Fibroblast of pulmonary artery (primary cell): ENCODE data around the gene NTN3.

Source experiments
- DNase-seq: peaks from one replicate; pipeline ENCODE4 v3.0.0-alpha.2; 2010; ENCODE audit warnings: low read depth
- H3K4me3 ChIP-seq: replicated peaks from 2 replicates; pipeline ENCODE4 v1.5.1; 2011; ENCODE audit warnings: low read depth, mild to moderate bottlenecking, control low read depth, low read length, moderate library complexity
- TF ChIP-seq, protein P1 (sequence below): IDR thresholded peaks from 2 replicates; pipeline ENCODE4 v1.5.1; 2011; ENCODE audit warnings: mild to moderate bottlenecking, control low read depth, low read length, inconsistent platforms; ENCODE audit errors: missing control alignments

Gene NTN3

DNA sequence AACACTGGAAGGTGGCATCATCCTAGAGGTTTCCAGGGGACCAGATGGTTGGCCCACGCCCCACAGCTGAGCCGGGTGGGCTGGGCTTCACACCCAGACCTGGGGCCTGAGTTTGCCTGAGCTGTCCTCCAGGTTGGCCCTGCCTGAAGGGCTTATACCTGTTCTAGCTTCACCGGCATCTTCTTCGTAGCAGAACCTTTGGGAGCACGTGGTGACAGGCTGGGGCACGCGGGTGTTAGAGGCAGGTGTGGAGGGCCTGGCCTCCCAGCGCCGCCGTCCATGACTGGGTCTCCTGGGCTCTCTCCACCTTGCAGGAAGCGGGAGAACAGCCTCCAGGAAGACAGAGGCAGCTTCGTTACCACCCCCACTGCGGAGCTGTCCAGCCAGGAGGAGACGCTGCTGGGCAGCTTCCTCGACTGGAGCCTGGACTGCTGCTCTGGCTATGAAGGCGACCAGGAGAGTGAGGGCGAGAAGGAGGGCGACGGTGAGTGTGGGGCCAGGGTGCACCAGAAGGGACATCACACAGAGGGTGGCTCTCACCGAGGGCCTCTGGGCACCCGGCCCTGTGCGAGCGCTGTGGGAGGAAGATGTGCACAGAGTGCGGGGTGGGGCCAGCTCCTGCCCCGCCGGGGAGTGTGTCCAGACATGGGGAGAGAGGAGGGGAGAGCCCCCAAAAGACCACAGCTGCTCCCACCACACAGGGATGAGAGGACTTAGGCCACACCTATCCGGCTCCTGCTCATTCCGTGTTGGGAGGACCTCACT is 15.8 kb upstream of the NTN3 start:
- TF ChIP-seq, protein P1, sequence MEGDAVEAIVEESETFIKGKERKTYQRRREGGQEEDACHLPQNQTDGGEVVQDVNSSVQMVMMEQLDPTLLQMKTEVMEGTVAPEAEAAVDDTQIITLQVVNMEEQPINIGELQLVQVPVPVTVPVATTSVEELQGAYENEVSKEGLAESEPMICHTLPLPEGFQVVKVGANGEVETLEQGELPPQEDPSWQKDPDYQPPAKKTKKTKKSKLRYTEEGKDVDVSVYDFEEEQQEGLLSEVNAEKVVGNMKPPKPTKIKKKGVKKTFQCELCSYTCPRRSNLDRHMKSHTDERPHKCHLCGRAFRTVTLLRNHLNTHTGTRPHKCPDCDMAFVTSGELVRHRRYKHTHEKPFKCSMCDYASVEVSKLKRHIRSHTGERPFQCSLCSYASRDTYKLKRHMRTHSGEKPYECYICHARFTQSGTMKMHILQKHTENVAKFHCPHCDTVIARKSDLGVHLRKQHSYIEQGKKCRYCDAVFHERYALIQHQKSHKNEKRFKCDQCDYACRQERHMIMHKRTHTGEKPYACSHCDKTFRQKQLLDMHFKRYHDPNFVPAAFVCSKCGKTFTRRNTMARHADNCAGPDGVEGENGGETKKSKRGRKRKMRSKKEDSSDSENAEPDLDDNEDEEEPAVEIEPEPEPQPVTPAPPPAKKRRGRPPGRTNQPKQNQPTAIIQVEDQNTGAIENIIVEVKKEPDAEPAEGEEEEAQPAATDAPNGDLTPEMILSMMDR = no peak
- no peak overlapping the region for H3K4me3 ChIP-seq
- DNase-seq = no peak

DNA sequence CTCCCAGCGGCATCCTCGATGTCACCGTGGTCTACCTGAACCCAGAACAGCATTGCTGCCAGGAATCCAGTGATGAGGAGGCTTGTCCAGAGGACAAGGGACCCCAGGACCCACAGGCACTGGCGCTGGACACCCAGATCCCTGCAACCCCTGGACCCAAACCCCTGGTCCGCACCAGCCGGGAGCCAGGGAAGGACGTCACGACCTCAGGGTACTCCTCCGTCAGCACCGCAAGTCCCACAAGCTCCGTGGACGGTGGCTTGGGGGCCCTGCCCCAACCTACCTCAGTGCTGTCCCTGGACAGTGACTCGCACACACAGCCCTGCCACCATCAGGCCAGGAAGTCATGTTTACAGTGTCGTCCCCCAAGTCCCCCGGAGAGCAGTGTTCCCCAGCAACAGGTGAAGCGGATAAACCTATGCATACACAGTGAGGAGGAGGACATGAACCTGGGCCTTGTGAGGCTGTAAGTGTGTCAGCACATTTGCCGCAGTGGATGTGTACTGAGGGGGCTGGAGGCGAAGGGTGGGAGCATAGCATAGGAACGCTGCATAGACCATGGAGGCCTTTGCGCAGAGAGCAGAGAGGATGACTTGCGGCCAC is 14.4 kb upstream of the NTN3 start:
- no peak overlapping the region for H3K4me3 ChIP-seq
- TF ChIP-seq, protein P1 = no peak
- no peak for DNase-seq

DNA sequence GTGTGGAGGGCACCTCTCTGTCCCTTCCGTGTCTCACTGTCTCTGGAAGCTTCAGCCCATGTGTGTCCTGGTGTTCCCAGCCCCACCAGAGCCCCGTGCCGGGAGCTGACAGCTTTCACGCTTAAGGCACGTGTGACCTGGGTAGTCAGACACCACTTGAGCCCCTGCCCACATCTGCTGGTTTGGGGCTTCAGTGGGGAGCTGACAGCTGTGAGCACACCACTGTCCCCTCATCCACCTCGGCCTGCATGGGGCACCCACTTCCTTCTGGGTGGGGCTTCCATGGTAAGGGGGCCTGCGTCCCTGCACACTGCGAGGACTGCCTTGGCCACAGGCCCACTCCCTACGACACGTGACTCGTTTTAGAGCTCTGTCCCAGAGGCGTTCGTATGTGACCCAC is 13.8 kb upstream of the NTN3 start:
- H3K4me3 ChIP-seq = no peak overlapping the region
- DNase-seq = no peak
- TF ChIP-seq, protein P1 = no peak

DNA sequence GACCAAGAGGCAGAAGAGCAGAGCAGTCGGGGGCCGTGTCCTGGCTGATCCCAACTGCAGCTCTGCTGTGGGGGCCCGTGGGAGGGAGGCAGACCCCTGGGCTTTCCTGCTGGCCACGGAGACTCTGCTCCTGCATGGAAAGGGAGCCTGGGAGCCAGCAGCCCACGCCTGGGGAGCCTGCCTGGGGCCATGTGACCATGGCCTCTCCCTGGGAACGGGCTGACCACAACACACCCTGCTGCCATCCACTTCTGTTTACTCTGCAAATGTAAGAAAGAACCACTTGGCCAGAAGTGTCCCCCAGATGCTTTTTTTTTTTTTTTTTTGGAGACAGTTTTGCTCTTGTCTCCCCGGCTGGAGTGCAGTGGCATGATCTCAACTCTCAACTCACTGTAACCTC is 13.2 kb upstream of the NTN3 start:
- no peak overlapping the region for H3K4me3 ChIP-seq
- TF ChIP-seq, protein P1 = no peak
- no peak for DNase-seq

DNA sequence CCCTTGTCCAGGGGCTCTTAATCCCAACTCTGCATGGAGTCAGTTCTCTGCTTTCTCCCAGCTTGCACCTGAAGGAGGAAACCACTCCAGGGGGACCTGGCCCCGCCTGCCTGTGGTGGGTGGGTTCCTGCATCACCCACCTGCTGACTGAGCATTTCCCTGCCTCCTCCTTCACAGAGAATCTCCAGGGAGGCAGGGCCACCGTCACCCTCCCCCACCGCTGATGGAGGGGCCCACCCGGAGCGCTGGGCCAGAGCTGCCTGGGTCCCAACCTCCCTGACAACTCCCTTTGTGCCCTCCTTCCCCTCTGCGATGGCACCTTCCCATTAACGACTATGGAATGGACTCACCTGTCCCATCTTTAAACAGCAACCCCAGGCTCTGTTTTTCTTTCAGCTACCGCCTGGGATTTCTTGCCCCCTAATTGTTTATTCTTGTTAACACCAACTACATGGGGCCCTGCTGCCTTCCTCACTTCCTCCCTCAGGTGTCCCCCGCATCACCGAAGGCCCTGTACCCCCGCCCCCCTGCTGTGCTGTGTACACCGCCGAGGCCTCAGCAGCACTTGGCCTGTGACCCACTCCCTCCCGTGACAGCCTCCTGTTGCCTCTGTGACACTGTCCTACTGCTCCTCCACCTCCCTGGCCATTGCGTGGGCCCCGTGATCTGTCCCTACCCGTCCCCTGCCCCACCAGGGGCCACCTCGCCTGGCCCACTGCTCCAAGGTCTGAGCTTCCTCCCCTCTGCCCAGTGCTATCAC is 12.0 kb upstream of the NTN3 start:
- TF ChIP-seq, protein P1 = no peak
- DNase-seq = no peak
- H3K4me3 ChIP-seq = peak overlapping the region; percentile 67

DNA sequence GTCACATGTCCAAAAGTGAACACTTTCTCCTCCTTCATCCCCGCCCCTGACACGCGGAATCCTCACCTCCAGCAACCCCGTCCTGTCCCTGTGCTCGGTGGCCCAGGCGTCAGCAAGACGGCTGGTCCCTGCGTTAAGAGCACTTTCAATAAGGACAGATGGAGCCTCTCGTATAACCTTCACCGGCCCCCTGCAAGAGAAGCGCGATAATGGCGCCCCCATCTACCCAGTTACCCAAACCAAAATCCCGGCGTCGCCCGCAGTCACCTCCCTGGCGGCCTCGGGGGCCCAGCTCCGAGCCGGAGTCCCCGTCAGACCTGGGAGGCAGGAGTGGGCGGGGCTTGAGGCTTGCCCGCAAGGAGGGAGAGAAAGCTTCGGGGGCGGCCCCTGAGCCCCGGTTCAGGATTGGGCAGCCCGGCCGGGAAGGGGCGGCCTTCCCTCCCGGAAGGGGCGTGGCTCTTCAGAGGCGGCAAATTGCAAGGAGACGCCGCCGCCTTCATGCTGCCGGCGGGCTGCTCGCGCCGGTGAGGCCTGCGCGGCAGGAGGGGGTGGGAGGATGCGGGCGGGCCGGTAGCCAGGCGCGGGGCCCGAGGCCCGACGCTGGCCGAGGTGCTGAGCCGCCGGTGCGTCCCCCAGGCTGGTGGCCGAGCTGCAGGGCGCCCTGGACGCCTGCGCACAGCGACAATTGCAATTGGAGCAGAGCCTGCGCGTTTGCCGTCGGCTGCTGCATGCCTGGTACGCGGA is 11.3 kb upstream of the NTN3 start, which contains the start of gene TEDC2:
Gene TEDC2, plus strand, starts transcription at position 463 of the 744 bp plus-strand sequence. Its CDS starts 36 bp downstream, at position 499.
- H3K4me3 ChIP-seq = peak within 1 kb of the TSS; percentile 67
- TF ChIP-seq, protein P1 = no peak

More for the DNA sequence above, 11.3 kb upstream of the NTN3 start, which contains the start of gene TEDC2:
- DNase-seq = peak; percentile 89
